ENCODE results near the gene RGS14.
A peak's percentile ranks its signal among the peaks of the same experiment; 100 is the strongest.

GRCh38 chr5:177309351-177310191, 48.2 kb upstream of the RGS14 start:
- TF ChIP-seq, protein P1, sequence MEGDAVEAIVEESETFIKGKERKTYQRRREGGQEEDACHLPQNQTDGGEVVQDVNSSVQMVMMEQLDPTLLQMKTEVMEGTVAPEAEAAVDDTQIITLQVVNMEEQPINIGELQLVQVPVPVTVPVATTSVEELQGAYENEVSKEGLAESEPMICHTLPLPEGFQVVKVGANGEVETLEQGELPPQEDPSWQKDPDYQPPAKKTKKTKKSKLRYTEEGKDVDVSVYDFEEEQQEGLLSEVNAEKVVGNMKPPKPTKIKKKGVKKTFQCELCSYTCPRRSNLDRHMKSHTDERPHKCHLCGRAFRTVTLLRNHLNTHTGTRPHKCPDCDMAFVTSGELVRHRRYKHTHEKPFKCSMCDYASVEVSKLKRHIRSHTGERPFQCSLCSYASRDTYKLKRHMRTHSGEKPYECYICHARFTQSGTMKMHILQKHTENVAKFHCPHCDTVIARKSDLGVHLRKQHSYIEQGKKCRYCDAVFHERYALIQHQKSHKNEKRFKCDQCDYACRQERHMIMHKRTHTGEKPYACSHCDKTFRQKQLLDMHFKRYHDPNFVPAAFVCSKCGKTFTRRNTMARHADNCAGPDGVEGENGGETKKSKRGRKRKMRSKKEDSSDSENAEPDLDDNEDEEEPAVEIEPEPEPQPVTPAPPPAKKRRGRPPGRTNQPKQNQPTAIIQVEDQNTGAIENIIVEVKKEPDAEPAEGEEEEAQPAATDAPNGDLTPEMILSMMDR (IDR thresholded peaks at IDR 0.05): peak in 5 of 7 experiments; percentile 59 to 84 (median 77)
- TF ChIP-seq EP300 (IDR thresholded peaks at IDR 0.05): no peak
